ENCODE measurements around the gene RBM11. TPM values are rescaled to one million over a fixed set of nuclear protein-coding genes. Genes with fewer than 3 reads are reported as not detected.

RBM11 gene
- total and polyA plus RNA-seq, 2 of the 8 experiments (the other 6 are each of a cell fraction or from before 2014, with no cell fraction given): 3.9 to 10.1 TPM

- no peak overlapping the region for H3K23ac ChIP-seq (ENCODE audit: insufficient read length)
- no peak overlapping the region for H2BK5ac ChIP-seq (ENCODE audit: low read depth, low read length)
- H3K27me3 ChIP-seq (replicated peaks in 1 of 4; ENCODE audit: control insufficient read depth in 3 of 4, extremely low read depth in 1 of 4, insufficient read depth in 3 of 4, low read length in 3 of 4): peaks cover 0 to 8% (median 6%) of the 10 kb centered on the region in 4 experiments; a peak in 3 of 7 replicates
- no peak overlapping the region for H4K5ac ChIP-seq (ENCODE audit: insufficient read length, low read depth, low read length)
- H3K4me2 ChIP-seq (ENCODE audit: insufficient read depth in 1 of 2, low read depth in 2 of 2, low read length in 2 of 2): no peak overlapping the region
- no peak overlapping the region for H3K4ac ChIP-seq (replicated peaks; ENCODE audit: insufficient read length, low read depth, low read length)
- no peaks in the 10 kb centered on the region for H4K20me1 ChIP-seq (replicated peaks in 1 of 2; ENCODE audit: control insufficient read depth in 1 of 2, insufficient read depth in 2 of 2, low read length in 2 of 2)
- H2BK20ac ChIP-seq (ENCODE audit: low read length): no peak overlapping the region
- ChIA-PET CTCF (ENCODE audit: partially characterized antibody) (no interaction called here), POLR2A (ENCODE audit: partially characterized antibody) (no interaction called here)
- H2AFZ ChIP-seq (ENCODE audit: low read length): no peak overlapping the region
- no peak overlapping the region for H4K8ac ChIP-seq (ENCODE audit: extremely low read depth, insufficient read depth, low read length)
- H2BK15ac ChIP-seq (ENCODE audit: low read length): no peak overlapping the region
- no peak for FAIRE-seq
- H2BK120ac ChIP-seq (replicated peaks; ENCODE audit: low read depth, low read length): no peak overlapping the region
- H3K79me1 ChIP-seq (ENCODE audit: low read depth, low read length): no peaks in the 10 kb centered on the region
- TF ChIP-seq POLR2AphosphoS5 (IDR thresholded peaks at IDR 0.05; ENCODE audit: low read depth, low read length): no peak
- TF ChIP-seq, protein P1, sequence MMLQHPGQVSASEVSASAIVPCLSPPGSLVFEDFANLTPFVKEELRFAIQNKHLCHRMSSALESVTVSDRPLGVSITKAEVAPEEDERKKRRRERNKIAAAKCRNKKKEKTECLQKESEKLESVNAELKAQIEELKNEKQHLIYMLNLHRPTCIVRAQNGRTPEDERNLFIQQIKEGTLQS (IDR thresholded peaks at IDR 0.05; ENCODE audit: insufficient read depth, low read depth, low read length): no peak
- no peak for TF ChIP-seq ZNF274 (IDR thresholded peaks at IDR 0.05; ENCODE audit: borderline replicate concordance, extremely low read depth, low read length)
- no peak for TF ChIP-seq SUZ12 (IDR thresholded peaks at IDR 0.05; ENCODE audit: low read length)
- no peak for TF ChIP-seq PHF8 (conservative IDR thresholded peaks at IDR 0.05; ENCODE audit: low read depth, low read length)
- no peak for TF ChIP-seq TEAD4 (IDR thresholded peaks at IDR 0.05; ENCODE audit: low read depth, low read length)
- TF ChIP-seq GTF2F1 (IDR thresholded peaks at IDR 0.05; ENCODE audit: borderline replicate concordance, low read depth, low read length): no peak
- no peak for TF ChIP-seq ATF2 (IDR thresholded peaks at IDR 0.05; ENCODE audit: low read length)
- no peak for TF ChIP-seq RFX5 (IDR thresholded peaks at IDR 0.05; ENCODE audit: borderline replicate concordance, low read depth, low read length)
- TF ChIP-seq MAFK (IDR thresholded peaks at IDR 0.05; ENCODE audit: low read depth, low read length): no peak
- H3K18ac ChIP-seq (ENCODE audit: extremely low read depth, low read length): no peak overlapping the region
- no peak overlapping the region for H3K27ac ChIP-seq (ENCODE audit: low read depth, low read length)
- 89% methylated on average over 3 of the region's 3 CpGs; no CpG with 5 or more reads in 1 of the 2 experiments for WGBS, 2 experiments (ENCODE audit: extremely low coverage in 1 of 2, insufficient coverage in 1 of 2, insufficient read length in 1 of 2, insufficient replicate concordance in 2 of 2, low coverage in 1 of 2, low lambda C conversion rate in 2 of 2, missing lambda C conversion rate in 1 of 2)
- no peaks in the 10 kb centered on the region for H3K79me2 ChIP-seq (ENCODE audit: control insufficient read depth in 1 of 2, insufficient read depth in 2 of 2, low read length in 2 of 2)
- H3K9ac ChIP-seq (replicated peaks in 1 of 4; ENCODE audit: extremely low read depth in 1 of 4, low read depth in 3 of 4, low read length in 3 of 4): no peak overlapping the region
- H3K4me1 ChIP-seq (replicated peaks in 1 of 4; ENCODE audit: control insufficient read depth in 3 of 4, insufficient read depth in 4 of 4, low read length in 3 of 4): peaks cover 0 to 3% (median 0%) of the 10 kb centered on the region in 4 experiments; a peak in 1 of 7 replicates
- H2AK5ac ChIP-seq (ENCODE audit: low read depth, low read length): no peak overlapping the region
- H3K4me3 ChIP-seq (ENCODE audit: extremely low read depth in 1 of 4, insufficient read depth in 2 of 4, low read depth in 3 of 4, low read length in 4 of 4): no peak overlapping the region
- DNase-seq (ENCODE audit: low read depth in 1 of 2, low spot score in 2 of 2): no peak
- H3K23me2 ChIP-seq (ENCODE audit: low read depth, low read length): no peaks in the 10 kb centered on the region; the same call in 1 of the 2 replicates
- no peak overlapping the region for H2BK12ac ChIP-seq (ENCODE audit: low read depth, low read length)
- no peak overlapping the region for H3K14ac ChIP-seq (ENCODE audit: insufficient read length)
- no peaks in the 10 kb centered on the region for H3K9me3 ChIP-seq (ENCODE audit: insufficient read depth in 2 of 2, low read depth in 1 of 2, low read length in 1 of 2)
- no peaks in the 10 kb centered on the region for H3K36me3 ChIP-seq (ENCODE audit: control insufficient read depth in 2 of 4, insufficient read depth in 4 of 4, low read length in 3 of 4)
- H4K91ac ChIP-seq (replicated peaks; ENCODE audit: insufficient read length, low read length): no peak overlapping the region
- no peak overlapping the region for H3K56ac ChIP-seq (replicated peaks; ENCODE audit: insufficient read length, low read depth, low read length)
These were observed 55.1 kb downstream of the RBM11 start for GRCh38 chr21:14271053-14271452.
